HepG2 (cell line): ENCODE data around the gene MYO15A. TPM values are rescaled to one million over a fixed set of nuclear protein-coding genes. Genes with fewer than 3 reads are reported as not detected.

Experiments used
- ATAC-seq: fragments of 200-7000 bp; cut with Tn5 transposase; 3 replicates; pipeline ENCODE4 v1.9.1; 2020; ENCODE audit warnings: mild to moderate bottlenecking, moderate library complexity
- BruUV-seq: library from RNA; stranded (reverse); fragments of 400-500 nt; replicated peaks from 2 replicates; lab custom pipeline; 2021; lab: Mats Ljungman, UMichigan
- CTCF ChIA-PET: fragments of 300-600 bp; formaldehyde crosslinking; extraction: SDS; loops from one replicate; lab custom pipeline; 2021; ENCODE audit warnings: low total read pairs, inconsistent platforms, low intra/inter-chr PET ratio; lab: Yijun Ruan, JAX
- POLR2A ChIA-PET: fragments of 350-600 bp; sonication (Branson Sonifier 250); formaldehyde crosslinking; loops from one replicate; lab custom pipeline; 2020; ENCODE audit warnings: antibody characterized with exemption, inconsistent platforms; lab: Yijun Ruan, JAX
- DNase-seq: peaks from one replicate; pipeline ENCODE4 v3.0.0-alpha.2; 2015; ENCODE audit warnings: low spot score
- FAIRE-seq: peaks from 3 replicates; lab custom pipeline; 2011; peaks lifted over from hg19 to GRCh38; lab: Jason Lieb, UNC
- H2AFZ ChIP-seq: one replicate; pipeline ENCODE4 v1.6.1; 2011; ENCODE audit warnings: low read length, inconsistent platforms
- H3K27ac ChIP-seq: fragments of 300-600 bp; 3 replicates; pipeline ENCODE4 v1.8.0; 2011; ENCODE audit warnings: mixed run types, mild to moderate bottlenecking, mixed read lengths, low read length, inconsistent platforms; ENCODE audit not compliant: insufficient read depth; ENCODE audit errors: extremely low read length
- H3K27me3 ChIP-seq, 2 experiments: fragments of 200-600 bp in 1 of 2; 2 replicates in 1 of 2; 3 replicates in 1 of 2; pipeline versions ENCODE4 v1.6.0 to v1.8.0; 2011; ENCODE audit warnings: low read length in 2 of 2, mild to moderate bottlenecking in 2 of 2, moderate library complexity in 2 of 2, inconsistent platforms in 1 of 2; ENCODE audit not compliant: insufficient read depth in 2 of 2, control insufficient read depth in 1 of 2
- H3K36me3 ChIP-seq, 2 experiments: fragments of 200-600 bp in 1 of 2; replicated peaks in 1 of 2; 2 replicates in 1 of 2; 3 replicates in 1 of 2; pipeline versions ENCODE4 v1.5.1 to v1.8.0; 2011; ENCODE audit warnings: low read length in 2 of 2, inconsistent platforms in 1 of 2; ENCODE audit not compliant: insufficient read depth in 2 of 2, control insufficient read depth in 1 of 2
- H3K4me1 ChIP-seq: 2 replicates; pipeline ENCODE4 v1.5.1; 2012; ENCODE audit warnings: low read length, inconsistent platforms; ENCODE audit not compliant: insufficient read depth
- H3K4me2 ChIP-seq: 2 replicates; pipeline ENCODE4 v1.6.0; 2011; ENCODE audit warnings: low read depth, low read length, inconsistent platforms
- H3K4me3 ChIP-seq, 3 experiments: fragments of 200-600 bp in 1 of 3; sonication (generic), shearing (Covaris generic) in 1 of 3; replicated peaks in 1 of 3; 2 replicates each; pipeline ENCODE4 v1.5.1; 2011 to 2016; ENCODE audit warnings: low read length in 3 of 3, inconsistent platforms in 2 of 3, low read depth in 2 of 3, mild to moderate bottlenecking in 2 of 3, control low read depth in 1 of 3, mixed read lengths in 1 of 3; ENCODE audit not compliant: insufficient read depth in 1 of 3
- H3K79me2 ChIP-seq: one replicate; pipeline ENCODE4 v1.6.1; 2011; ENCODE audit warnings: low read length, inconsistent platforms; ENCODE audit not compliant: insufficient read depth
- H3K9ac ChIP-seq: 2 replicates; pipeline ENCODE4 v1.6.0; 2011; ENCODE audit warnings: mild to moderate bottlenecking, low read depth, low read length, inconsistent platforms; ENCODE audit not compliant: insufficient read depth
- H3K9me3 ChIP-seq: 2 replicates; pipeline ENCODE4 v1.5.1; 2012; ENCODE audit warnings: mild to moderate bottlenecking, low read length
- H4K20me1 ChIP-seq: 2 replicates; pipeline ENCODE4 v1.6.0; 2011; ENCODE audit warnings: inconsistent platforms, mild to moderate bottlenecking, low read length, moderate library complexity; ENCODE audit not compliant: insufficient read depth
- WGBS: methylation state at CpG from one replicate; pipeline ENCODE4 v1.1.6; 2017; ENCODE audit warnings: low lambda C conversion rate; 5-methylcytosine and 5-hydroxymethylcytosine counted together
- in situ Hi-C: cut with HindIII; loops from 2 replicates; pipeline ENCODE4 v1.10.0; 2017; ENCODE audit warnings: low pct_unique_long_range_greater_than_20kb; ENCODE audit not compliant: extremely low pct_ligation_motif_present
- intact Hi-C: fragments of 100-400 bp; cut with micrococcal nuclease; formaldehyde crosslinking; loops from one replicate; pipeline ENCODE4 v1.10.0; 2022; ENCODE audit not compliant: unreplicated experiment
- polyA plus RNA-seq, 8 experiments: library from polyadenylated mRNA; depleted of rRNA in 3 of 8; stranded (reverse) in 7 of 8; unstranded in 1 of 8; fragments of >200 nt; fragmentation: Illumina TruSeq in 4 of 8; extraction: Trizol in 4 of 8; gene quantifications; 2 replicates each; pipeline versions ENCODE4 v1.2.1 to v1.2.3, GENCODE V29; 2011 to 2016; ENCODE audit warnings: low read depth in 4 of 8, missing spikeins in 1 of 8, mixed read lengths in 1 of 8; ENCODE audit not compliant: insufficient read depth in 1 of 8
- total RNA-seq, 5 experiments: library from RNA; depleted of rRNA; stranded (reverse); fragments of >200 nt; fragmentation: Illumina TruSeq; extraction: Trizol; gene quantifications; 2 replicates each; pipeline ENCODE4 v1.2.3, GENCODE V29; 2016; ENCODE audit warnings: low read depth in 1 of 5
- TF ChIP-seq, protein P1 (sequence below): sonication (generic); formaldehyde crosslinking; conservative IDR thresholded peaks from 2 replicates; pipeline ENCODE4 v1.5.0; 2020; ENCODE audit warnings: missing genetic modification reagents
- TF ChIP-seq, protein P2 (sequence below): sonication (generic); formaldehyde crosslinking; IDR thresholded peaks from one replicate; pipeline ENCODE4 v1.5.1; 2020; ENCODE audit warnings: mild to moderate bottlenecking, missing genetic modification reagents; ENCODE audit errors: not compliant biosample characterization

Gene MYO15A
- total and polyA plus RNA-seq, 2 of the 13 experiments (the other 11 are each of a cell fraction or from before 2014, with no cell fraction given), result 0.07 to 0.20 TPM

DNA sequence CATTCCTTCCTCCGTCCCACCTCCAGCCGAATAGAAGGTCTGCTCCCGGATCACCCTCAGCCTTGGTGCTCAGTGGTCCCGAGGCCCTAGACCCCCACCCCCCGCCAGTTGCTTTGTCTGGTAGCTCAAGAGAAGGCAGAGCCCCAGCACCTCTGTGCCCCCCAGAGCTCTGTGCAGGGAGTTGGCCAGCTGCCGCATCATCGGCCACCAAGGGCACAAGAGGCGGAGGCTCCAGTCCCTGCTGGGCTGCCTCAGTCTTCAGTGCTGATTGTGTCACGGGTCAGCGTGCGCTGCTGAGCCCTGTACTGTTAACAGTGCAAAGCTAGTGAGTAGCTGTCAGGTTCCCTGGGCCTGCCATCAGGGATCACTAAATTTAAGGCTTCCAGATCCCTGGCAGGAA lies 43.0 kb upstream of the MYO15A start:
- H3K79me2 ChIP-seq, result no peaks in the 10 kb centered on the region
- FAIRE-seq, result no peak
- no peaks in the 10 kb centered on the region for H3K27me3 ChIP-seq
- H3K4me1 ChIP-seq, result peaks cover 12% of the 10 kb centered on the region
- no peak overlapping the region for H3K4me2 ChIP-seq
- H3K9ac ChIP-seq, result no peak overlapping the region
- no peak overlapping the region for H3K4me3 ChIP-seq
- TF ChIP-seq, protein P1, sequence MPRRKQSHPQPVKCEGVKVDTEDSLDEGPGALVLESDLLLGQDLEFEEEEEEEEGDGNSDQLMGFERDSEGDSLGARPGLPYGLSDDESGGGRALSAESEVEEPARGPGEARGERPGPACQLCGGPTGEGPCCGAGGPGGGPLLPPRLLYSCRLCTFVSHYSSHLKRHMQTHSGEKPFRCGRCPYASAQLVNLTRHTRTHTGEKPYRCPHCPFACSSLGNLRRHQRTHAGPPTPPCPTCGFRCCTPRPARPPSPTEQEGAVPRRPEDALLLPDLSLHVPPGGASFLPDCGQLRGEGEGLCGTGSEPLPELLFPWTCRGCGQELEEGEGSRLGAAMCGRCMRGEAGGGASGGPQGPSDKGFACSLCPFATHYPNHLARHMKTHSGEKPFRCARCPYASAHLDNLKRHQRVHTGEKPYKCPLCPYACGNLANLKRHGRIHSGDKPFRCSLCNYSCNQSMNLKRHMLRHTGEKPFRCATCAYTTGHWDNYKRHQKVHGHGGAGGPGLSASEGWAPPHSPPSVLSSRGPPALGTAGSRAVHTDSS (CRISPR knock-in tag), result no peak
- TF ChIP-seq, protein P2, sequence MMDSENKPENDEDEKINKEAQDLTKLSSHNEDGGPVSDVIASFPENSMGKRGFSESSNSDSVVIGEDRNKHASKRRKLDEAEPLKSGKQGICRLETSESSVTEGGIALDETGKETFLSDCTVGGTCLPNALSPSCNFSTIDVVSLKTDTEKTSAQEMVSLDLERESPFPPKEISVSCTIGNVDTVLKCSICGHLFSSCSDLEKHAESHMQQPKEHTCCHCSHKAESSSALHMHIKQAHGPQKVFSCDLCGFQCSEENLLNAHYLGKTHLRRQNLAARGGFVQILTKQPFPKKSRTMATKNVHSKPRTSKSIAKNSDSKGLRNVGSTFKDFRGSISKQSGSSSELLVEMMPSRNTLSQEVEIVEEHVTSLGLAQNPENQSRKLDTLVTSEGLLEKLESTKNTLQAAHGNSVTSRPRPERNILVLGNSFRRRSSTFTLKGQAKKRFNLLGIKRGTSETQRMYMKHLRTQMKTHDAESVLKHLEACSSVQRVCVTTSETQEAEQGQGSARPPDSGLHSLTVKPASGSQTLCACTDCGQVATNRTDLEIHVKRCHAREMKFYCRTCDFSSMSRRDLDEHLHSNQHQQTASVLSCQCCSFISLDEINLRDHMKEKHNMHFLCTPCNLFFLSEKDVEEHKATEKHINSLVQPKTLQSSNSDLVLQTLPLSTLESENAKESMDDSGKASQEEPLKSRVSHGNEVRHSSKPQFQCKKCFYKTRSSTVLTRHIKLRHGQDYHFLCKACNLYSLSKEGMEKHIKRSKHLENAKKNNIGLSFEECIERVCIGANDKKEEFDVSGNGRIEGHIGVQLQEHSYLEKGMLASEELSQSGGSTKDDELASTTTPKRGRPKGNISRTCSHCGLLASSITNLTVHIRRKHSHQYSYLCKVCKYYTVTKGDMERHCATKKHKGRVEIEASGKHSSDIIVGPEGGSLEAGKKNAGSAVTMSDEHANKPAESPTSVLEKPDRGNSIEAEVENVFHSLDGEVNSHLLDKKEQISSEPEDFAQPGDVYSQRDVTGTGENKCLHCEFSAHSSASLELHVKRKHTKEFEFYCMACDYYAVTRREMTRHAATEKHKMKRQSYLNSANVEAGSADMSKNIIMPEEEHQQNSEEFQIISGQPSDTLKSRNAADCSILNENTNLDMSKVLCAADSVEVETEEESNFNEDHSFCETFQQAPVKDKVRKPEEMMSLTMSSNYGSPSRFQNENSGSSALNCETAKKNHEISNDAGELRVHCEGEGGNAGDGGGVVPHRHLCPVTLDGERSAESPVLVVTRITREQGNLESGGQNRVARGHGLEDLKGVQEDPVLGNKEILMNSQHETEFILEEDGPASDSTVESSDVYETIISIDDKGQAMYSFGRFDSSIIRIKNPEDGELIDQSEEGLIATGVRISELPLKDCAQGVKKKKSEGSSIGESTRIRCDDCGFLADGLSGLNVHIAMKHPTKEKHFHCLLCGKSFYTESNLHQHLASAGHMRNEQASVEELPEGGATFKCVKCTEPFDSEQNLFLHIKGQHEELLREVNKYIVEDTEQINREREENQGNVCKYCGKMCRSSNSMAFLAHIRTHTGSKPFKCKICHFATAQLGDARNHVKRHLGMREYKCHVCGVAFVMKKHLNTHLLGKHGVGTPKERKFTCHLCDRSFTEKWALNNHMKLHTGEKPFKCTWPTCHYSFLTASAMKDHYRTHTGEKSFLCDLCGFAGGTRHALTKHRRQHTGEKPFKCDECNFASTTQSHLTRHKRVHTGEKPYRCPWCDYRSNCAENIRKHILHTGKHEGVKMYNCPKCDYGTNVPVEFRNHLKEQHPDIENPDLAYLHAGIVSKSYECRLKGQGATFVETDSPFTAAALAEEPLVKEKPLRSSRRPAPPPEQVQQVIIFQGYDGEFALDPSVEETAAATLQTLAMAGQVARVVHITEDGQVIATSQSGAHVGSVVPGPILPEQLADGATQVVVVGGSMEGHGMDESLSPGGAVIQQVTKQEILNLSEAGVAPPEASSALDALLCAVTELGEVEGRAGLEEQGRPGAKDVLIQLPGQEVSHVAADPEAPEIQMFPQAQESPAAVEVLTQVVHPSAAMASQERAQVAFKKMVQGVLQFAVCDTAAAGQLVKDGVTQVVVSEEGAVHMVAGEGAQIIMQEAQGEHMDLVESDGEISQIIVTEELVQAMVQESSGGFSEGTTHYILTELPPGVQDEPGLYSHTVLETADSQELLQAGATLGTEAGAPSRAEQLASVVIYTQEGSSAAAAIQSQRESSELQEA (CRISPR knock-in tag), result no peak
- CTCF ChIA-PET, result no interaction called here
- H3K27ac ChIP-seq, result no peak overlapping the region
- intact Hi-C loops (no loop called here), in situ Hi-C loops (no loop called here)
- DNase-seq, result no peak
- no peaks in the 10 kb centered on the region for H3K9me3 ChIP-seq
- H4K20me1 ChIP-seq, result no peaks in the 10 kb centered on the region
- BruUV-seq, result no TSS peak
- 97% methylated on average over 6 of the region's 11 CpGs for WGBS
- H2AFZ ChIP-seq, result no peak overlapping the region
- peaks cover 16 to 35% of the 10 kb centered on the region in 2 experiments for H3K36me3 ChIP-seq
- POLR2A ChIA-PET, result no interaction called here
- ATAC-seq, result no peak
